Omental fat pad (tissue), 4 donors: ENCODE data around the gene CFI. TPM values are rescaled to one million over a fixed set of nuclear protein-coding genes. Genes with fewer than 3 reads are reported as not detected.

Experiments used
- ATAC-seq: fragments of 150-250 bp; one replicate; pipeline ENCODE4 v1.9.1; 2016; ENCODE audit warnings: mild to moderate bottlenecking, moderate library complexity; ENCODE audit not compliant: low FRiP score
- DNase-seq: peaks from one replicate; pipeline ENCODE4 v3.0.0-alpha.2; 2019; ENCODE audit warnings: low spot score
- total RNA-seq, 4 donors: library from RNA; depleted of rRNA; stranded (reverse); fragments of >200 nt; gene quantifications; one replicate each; pipeline ENCODE4 v1.1.0, GENCODE V29; 2016
- TF ChIP-seq, protein P1 (sequence below), 3 donors: fragments of 450-650 bp; IDR thresholded peaks; one replicate each; pipeline ENCODE4 v1.5.1; 2016 to 2017; ENCODE audit warnings: antibody characterized with exemption in 3 of 3, mild to moderate bottlenecking in 3 of 3, moderate library complexity in 2 of 3

Gene CFI
- total RNA-seq, 4 donors from 2014 or later, result 49.7 to 127 (median 55.1) TPM

DNA sequence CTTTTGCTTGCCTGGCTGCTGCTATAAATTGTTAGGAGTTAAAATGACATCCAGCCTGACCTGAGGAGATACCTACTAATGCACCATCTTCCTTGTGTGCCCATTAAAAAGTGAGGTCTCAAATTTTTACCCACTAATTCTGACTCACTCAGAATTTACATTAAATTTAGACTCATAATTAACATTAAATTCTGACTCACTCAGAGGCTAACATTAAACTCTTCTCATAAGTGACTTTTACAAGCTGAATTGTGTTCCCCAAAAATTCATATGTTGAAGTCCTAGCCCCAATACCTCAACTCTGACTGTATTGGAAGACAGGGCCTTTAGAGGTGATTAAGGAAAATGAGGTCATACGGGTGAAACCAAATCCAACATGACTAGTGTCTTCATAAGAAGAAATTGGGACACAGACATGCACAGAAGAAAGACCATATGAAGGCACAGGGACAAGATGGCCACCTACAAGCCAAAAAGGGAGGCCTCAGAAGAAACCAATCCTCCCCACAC is 110.3 kb downstream of the CFI start:
- TF ChIP-seq, protein P1, sequence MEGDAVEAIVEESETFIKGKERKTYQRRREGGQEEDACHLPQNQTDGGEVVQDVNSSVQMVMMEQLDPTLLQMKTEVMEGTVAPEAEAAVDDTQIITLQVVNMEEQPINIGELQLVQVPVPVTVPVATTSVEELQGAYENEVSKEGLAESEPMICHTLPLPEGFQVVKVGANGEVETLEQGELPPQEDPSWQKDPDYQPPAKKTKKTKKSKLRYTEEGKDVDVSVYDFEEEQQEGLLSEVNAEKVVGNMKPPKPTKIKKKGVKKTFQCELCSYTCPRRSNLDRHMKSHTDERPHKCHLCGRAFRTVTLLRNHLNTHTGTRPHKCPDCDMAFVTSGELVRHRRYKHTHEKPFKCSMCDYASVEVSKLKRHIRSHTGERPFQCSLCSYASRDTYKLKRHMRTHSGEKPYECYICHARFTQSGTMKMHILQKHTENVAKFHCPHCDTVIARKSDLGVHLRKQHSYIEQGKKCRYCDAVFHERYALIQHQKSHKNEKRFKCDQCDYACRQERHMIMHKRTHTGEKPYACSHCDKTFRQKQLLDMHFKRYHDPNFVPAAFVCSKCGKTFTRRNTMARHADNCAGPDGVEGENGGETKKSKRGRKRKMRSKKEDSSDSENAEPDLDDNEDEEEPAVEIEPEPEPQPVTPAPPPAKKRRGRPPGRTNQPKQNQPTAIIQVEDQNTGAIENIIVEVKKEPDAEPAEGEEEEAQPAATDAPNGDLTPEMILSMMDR (IDR thresholded peaks at IDR 0.05), result no peak
- DNase-seq, result no peak

More for the DNA sequence above, 110.3 kb downstream of the CFI start:
- no peak for ATAC-seq

Other genes starting within 250 kb of the CFI start
- 10 to 100 TPM; 20.3 to 48.6 (median 26.7) TPM for gene MCUB, start 241.8 kb downstream of the CFI start, total RNA-seq
- gene CASP6, start 98.6 kb downstream of the CFI start, total RNA-seq, result 10 to 100 TPM in 3 of 4 donors, 1 to 10 TPM in 1; 9.4 to 24.8 (median 15.7) TPM
- gene PLA2G12A, start 71.9 kb downstream of the CFI start, total RNA-seq, result 10 to 100 TPM; 20.4 to 72.7 (median 22.6) TPM
- gene GAR1, start 13.8 kb upstream of the CFI start, total RNA-seq, result 10 to 100 TPM in 1 of 4 donors, 1 to 10 TPM in 3; 3.2 to 14.3 (median 7.4) TPM
- gene RRH, start 26.0 kb upstream of the CFI start, total RNA-seq, result 1 to 10 TPM in 1 of 4 donors, under 1 TPM in 3; 0.28 to 1.1 (median 0.34) TPM
- gene LRIT3, start 46.1 kb upstream of the CFI start, total RNA-seq, result under 1 TPM; 0.19 to 0.37 (median 0.28) TPM
- under 1 TPM in 2 of 4 donors, not detected in 2; 0.09 to 0.12 TPM for gene EGF, start 110.9 kb upstream of the CFI start, total RNA-seq